Measurements from ENCODE around the gene NCBP3.
"Not testable (repeated sequence)": the region's sequence is repeated elsewhere in the genome, so short reads cannot be mapped to it uniquely, and the experiment has no call there.

NCBP3 gene

DNA sequence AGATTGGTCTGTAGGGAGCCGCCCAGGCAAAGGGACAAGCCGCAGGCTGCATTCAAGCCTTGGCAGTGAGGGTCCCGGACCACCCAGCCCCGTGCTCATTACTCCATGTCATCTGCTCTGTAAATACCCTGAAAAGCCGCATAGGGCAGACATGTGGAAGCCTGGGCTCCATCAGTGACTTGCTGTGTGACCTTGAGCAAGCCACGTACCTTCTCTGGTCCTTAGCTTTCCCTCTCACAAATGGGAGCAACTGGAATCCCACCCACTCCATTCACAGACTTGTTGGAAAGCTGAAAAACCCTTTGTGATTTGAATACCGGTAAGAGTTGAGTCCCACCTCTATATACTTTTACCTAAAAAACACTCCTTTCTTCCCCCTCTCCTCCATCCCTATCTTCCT, 34.9 kb upstream of the NCBP3 start:
- no peak for DNase-seq (ENCODE audit: low spot score)

DNA sequence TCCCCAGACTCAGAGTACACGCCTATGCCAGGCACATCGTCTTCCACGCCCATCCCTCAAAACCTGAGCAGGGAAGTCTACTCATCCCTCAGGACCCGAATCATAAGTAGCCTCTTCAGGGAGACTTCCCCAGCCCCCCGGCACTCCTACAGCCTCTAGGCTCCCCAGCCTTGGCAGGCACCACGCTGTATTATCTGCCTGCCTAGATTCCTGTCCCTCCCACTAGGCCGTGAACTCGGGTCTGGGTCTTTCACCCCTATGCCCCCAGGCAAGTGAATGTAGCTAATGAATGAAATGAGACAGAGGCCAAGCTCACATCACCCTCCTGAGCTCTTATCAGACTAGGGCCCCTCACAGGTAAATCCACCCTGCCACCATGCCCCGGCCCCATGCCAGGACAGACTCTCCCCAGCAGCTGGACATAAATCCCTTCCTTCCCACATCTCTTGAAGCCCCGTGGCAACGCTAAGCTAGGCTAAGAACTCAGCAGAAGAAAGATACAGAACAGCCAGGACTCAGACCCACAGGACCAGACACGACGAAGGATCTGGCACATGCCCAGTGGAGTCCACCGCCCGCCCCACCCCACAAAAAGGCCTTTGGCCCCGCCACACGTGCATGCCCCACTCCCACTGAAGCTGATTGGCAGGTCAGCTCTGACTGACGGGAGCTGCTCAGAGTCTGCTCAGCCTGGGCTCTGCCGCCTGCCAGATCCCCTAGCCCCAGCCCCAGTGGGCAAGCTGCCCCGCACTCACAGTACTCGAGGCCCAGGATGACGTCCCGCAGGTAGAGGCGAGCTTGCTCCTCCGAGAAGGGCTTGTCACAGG, 33.8 kb upstream of the NCBP3 start:
- DNase-seq (ENCODE audit: low spot score), result no peak

DNA sequence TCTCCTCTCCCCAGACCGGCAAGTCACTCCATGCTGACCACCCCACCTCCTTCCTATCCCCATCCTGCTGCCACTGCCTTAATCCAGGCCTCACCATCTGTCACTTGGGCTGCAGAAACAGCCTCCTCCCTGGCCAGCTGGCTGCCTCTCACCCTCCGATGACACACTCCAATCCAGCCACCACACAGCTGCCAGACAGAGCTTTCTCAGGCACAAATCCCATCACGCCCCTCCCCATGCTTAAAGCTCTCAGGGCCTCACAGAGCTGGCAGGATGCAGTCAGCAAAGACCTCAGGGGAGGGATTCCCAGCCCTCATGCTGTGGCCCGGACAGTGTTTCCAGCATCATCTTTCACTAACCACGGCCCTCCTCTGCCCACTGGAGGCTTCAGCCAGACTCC, 33.1 kb upstream of the NCBP3 start:
- no peak for DNase-seq (ENCODE audit: low spot score)

DNA sequence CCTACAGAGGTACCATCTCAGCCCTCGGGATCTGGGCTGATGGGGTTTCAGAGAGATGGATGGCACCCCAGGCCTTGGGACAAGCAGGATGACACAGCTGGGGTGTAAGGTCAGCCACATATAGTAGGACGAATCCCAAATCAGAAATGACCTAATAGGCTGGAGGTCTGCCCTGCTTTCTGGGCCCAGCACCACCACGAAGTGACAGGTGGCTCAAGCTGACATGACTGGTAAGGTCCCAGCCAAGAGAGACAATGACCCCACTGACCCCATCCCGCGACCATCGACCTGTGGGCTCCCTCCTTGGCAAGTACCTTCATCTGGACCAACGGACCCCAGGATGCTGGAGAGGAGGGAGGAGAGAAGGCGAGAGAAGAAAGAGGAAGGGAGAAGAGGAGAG, 31.2 kb upstream of the NCBP3 start:
- no peak for DNase-seq (ENCODE audit: low spot score)

GRCh38 chr17:3875317-3875716, 29.3 kb upstream of the NCBP3 start:
- DNase-seq (ENCODE audit: low spot score), result no peak

DNA sequence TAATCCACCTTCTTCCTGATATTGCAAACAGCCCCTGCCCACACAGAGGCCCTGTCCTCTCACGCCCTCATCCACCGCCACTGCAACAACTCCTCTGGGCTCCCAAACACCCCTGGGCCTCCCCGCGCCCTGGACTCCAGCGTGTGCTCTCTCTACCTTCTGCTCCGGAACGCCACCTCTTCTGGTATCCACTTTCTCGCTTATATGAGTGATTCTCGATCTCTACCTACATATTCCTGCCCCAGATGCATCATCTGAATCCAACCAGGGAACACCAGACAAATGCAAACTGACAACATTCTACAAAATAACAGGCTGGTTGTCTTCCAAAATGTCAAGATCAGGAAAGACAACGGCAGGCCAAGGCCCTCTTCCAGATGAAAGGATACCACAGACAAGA, 27.8 kb upstream of the NCBP3 start:
- no peak for DNase-seq (ENCODE audit: low spot score)

DNA sequence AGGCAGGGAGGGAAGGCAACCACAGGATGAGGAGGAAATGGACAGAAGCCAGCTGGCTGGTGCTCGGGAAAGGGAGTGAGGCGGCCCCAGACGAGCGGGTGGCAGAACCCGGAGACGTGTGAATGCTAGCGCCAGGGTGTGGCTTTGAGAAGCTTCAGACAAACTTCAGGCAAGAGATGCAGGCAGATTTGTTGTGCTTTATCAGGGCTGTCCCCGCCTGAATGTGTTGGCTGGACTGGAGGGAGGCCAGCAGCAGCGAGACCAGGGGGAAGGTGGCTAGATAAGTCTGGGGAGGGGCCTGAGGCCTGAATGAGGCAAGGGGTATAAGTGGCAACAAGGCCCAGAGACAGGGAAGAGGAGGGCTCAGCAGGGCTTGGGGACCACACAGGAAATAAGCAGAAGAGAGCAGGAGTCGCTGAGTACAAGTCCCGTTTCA, 24.8 kb upstream of the NCBP3 start:
- no peak for DNase-seq (ENCODE audit: low spot score)

DNA sequence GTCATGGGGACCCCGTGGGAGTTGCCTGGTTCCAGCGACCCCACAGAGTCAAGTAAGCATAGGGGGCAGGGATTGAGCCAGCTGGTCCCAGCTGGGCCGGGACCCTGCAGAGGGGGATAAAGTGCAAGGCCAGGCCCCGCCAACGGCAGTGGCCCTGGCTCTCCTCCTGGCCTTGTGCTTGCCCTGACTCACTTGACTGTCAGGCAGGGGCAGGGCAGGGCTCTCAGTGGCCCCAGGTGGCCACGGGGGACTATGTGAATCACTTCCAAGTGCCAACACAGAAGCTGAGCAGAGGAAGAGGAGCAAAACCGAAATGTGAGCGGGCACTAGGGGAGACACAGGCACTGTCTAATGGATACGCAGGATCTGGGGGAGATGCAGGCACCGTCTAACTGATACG, 21.6 kb upstream of the NCBP3 start:
- DNase-seq (ENCODE audit: low spot score), result no peak

DNA sequence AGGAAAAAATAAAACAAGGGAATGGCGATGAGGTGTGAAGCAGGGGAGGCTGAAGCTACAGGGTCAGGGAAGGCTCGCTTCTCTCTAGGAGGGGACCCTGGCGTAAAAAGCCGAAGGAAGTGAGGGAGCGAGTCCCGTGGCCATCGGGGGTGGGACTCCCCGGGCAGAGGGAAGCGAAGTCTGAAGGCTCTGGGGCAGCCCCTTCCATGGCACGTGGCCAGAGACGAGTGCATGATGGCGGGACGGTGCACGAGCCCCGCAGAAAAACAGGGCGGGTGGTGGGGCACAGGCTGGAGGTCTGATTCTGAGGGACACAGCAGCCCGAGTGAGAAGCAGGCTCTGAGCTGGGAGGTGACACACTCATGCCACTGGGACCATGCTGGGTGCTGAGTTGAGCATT, 21.1 kb upstream of the NCBP3 start:
- no peak for DNase-seq (ENCODE audit: low spot score)

DNA sequence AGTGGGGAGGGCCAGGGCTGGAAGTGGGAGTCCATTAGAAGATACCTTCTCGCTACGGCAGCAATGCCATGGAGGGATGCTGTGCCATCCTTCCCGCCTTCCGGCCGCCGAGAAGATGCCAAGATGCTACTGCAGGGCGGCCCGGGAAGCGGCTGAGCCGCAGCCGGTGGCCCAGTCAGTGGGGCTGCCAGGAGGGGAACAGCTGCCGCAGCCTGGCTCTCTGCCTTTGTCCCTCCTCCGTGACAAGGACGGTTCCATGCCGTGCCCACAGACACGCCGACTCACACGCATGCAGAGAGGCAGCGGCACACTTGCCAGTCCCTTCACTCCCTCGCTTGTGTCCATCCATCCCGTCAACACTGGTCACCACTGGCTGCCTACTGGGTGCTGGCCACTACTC, 20.2 kb upstream of the NCBP3 start:
- no peak for DNase-seq (ENCODE audit: low spot score)

DNA sequence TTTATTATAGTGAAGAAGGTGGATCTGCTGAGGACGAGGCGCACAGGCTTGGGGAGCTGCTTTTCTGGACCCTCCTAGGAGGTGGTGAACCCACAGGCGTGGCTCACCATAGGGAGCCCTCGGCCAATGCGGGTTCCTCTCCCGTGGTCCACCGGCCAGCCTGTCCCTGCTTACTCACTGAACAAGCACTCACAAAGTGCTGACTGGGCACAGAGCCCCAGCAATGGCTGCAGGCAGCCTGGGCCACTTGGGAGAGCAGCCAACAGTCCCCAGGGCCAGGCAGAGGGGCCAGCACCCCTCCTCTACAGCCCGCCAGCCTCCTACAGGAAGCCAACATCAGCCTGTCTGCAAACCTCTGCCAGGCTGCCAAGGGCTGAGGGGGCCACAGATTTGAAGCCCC, 19.1 kb upstream of the NCBP3 start:
- DNase-seq (ENCODE audit: low spot score), result no peak

GRCh38 chr17:3864534-3864933, 18.5 kb upstream of the NCBP3 start:
- no peak for DNase-seq (ENCODE audit: low spot score)

DNA sequence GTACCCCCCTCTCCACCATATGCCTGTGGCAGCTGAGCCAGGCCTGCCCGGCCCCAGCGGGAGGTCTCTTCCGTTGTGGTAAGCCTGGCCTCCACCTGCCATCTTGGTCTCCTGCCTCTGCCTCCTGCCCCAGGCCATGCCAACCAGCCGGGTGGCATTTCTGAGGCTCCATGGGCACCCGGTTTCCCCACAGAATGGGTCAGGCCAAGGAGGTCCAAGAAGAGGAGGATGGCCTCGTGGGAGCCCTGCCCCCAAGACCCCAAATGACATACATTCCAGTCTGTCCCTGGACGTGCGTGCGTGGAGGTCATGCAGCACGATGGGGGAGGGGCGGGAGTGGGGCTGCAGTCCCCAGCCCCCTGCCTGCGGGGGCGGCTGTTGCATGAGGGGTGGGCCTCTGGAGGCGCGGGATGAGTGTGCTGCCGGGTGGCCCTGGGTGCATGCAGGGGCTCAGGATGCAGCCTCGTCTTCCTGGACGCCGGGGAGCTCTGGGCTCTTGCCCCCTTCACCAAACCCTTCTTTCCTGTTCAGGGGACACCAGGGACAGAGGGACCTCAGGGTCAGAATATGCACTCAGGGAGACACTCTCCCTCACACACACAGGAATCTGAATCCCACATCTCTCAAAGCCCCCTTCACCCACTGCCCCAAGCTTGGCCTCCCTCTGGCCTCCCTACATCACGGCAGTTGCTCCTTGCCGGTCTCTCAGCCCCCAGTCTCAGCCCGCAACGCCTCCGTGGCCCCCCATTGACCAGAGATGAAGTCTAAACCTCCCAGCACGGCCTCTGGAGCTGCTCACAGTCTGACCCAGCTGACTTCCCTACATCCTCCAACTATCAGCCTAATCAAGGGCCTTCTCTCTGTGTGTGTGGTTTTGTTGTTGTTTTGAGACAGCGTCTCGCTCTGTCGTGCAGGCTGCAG, 16.0 kb upstream of the NCBP3 start:
- DNase-seq (ENCODE audit: low spot score), result no peak

GRCh38 chr17:3860939-3861700, 15.1 kb upstream of the NCBP3 start:
- DNase-seq (ENCODE audit: low spot score), result no peak

DNA sequence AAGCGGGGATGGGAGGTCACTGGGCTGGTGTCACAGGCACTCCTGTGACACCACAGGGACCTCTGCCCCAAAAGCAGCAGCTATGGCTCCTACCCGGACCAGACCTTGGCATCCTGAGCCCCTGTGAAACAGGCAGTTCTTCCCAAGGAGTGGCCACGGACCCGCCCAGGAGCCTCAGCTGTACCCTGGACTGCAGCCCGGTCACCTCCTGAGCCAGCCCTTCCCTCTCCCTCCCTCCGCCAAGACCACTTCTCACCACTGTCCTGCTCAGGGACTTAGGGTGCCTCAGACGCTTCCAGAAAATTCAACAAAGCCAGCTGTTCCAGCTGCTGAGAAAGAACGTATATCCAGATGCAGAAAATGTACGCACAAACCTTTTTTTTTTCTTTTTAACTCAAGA, 13.9 kb upstream of the NCBP3 start:
- DNase-seq (ENCODE audit: low spot score), result no peak

DNA sequence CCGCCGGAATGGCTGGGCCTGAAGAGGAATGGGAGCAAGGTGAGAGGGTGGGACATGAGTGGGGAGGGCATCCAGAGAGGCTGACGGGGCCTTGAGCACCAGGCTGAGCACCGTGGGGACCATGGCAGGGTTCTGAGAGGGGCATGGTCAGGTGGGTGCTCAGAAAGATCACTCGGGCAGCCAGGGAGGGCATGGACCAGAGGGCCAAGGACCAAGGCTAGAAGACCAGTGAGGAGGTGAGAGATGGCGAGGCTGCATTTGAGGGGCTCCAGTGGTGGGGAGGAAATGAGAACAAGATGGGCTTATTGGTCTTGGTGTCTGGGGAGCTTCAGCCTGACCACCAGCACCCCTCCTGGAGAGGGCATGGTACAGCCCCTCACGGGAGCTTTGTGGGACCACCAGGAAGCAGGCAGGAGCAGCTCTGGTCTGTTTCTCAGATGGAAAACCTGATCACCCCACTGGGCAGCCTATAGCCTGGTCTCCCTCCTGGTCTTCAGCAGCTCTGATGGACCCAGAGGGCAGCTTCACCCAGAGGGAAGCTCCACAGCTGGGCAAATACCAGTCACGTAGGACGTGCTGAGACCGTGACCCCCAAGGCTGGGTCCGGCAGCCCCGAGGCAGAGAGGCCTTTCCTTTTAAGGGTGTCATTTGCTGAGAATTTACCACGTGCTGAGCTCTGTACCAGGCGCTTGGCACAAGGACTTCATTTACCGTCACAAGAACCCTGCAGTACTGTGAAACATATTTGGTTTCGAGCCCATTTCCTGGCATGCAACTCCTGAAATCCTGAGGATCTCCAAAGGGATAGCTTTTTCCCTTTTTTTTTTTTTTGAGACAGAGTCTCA, 11.4 kb upstream of the NCBP3 start:
- DNase-seq (ENCODE audit: low spot score), result no peak

GRCh38 chr17:3854204-3854603, 8.2 kb upstream of the NCBP3 start:
- not testable (repeated sequence) for DNase-seq (ENCODE audit: low spot score)

DNA sequence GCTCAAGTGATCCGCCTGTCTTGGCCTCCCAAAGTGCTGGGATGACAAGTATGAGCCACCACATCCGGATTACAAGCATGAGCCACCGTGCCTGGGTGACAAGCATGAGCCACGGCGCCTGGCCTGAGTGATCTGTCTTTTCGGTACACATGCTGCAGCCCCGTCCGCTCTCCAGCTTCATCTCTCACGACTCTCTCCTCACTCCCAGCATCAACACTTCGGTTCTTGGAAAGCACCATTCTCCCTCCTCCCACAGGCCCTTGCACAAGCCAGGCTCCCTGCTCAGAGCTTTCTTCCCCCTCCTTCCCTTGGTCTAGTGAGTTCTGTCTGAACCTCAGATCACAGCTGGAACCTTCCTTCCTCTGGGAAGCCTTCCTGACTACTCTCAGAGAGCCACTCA, 6.5 kb upstream of the NCBP3 start:
- DNase-seq (ENCODE audit: low spot score), result no peak

DNA sequence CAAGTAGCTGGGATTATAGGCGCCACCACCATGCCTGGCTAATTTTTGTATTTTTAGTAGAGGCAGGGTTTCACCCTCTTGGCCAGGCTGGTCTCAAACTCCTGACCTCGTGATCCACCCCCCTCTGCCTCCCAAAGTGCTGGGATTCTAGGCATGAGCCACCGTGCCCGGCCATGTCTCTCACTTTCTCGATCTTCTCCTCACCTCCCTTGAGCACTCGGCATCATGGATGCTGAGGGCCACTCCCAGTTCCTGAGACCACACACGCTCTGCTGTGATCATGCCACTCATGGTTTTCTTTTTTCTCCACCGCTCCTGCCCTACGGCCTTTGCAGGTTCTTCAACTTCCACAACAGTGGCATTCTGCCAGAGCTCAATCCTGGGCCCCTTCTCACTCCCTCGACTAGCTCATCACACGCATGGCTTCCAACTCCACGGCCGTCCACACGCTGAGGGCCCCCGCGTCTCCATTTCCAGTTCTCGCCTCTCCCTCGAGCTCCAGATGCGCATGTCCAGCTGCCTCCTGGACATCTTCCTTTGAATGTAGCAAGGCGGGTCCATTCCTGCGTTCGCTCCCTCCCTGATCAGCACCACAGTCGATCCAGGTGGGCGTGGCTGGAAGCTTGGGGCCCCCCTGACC, 5.5 kb upstream of the NCBP3 start:
- no peak for DNase-seq (ENCODE audit: low spot score)

- DNase-seq (ENCODE audit: low spot score), result no peak
These were observed 2.3 kb upstream of the NCBP3 start for GRCh38 chr17:3848229-3848835.

Data from germinal center (tissue), 1 donor.